ENCODE results near the gene SERPINB8. TPM values are rescaled to one million over a fixed set of nuclear protein-coding genes. Genes with fewer than 3 reads are reported as not detected.

Gene SERPINB8
- total and polyA plus RNA-seq, 9 of the 15 experiments (the other 6 are each of a cell fraction or from before 2014, with no cell fraction given) = 0.05 to 0.19 (median 0.09) TPM

- no peak for TF ChIP-seq FOXK1 (CRISPR knock-in tag; IDR thresholded peaks at IDR 0.05; ENCODE audit: borderline replicate concordance)
Measured at GRCh38 chr18:63997606-63998005, 27.7 kb downstream of the SERPINB8 start (continued).

DNA sequence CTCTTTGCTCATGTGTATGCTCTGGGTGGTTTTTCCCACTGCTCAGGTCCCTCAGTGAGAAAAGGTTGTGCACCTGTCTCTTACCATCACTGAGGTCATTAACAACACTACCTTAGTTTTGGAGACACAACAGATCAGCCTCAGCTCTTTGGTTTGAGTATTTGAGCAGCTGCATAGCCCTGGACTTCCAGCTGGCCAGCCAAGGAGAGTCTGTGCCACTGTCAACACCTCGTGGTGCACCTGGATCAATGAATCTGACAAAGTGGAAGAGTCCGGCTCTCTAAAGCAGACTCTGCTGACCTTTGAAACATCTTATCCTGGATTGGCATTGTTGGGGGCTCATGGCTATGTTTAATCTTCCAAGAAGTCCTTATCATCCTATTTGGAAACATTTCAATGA is 30.0 kb downstream of the SERPINB8 start:
- H3K4me3 ChIP-seq = no peak overlapping the region
- intact Hi-C loops (cut with micrococcal nuclease) = no loop called here
- H3K27me3 ChIP-seq (ENCODE audit: control insufficient read depth in 2 of 2, insufficient read depth in 2 of 2, low read length in 2 of 2) = no peaks in the 10 kb centered on the region
- FAIRE-seq (no peak), ATAC-seq (no peak), DNase-seq (ENCODE audit: extremely low read depth in 1 of 4, low spot score in 3 of 4) (no peak)
- H3K4me2 ChIP-seq (ENCODE audit: insufficient read depth, low read length) = no peak overlapping the region
- no peak overlapping the region for H2AFZ ChIP-seq (ENCODE audit: low read depth, low read length)
- 4% methylated on average over 2 of the region's 2 CpGs for WGBS (ENCODE audit: insufficient coverage, low coverage, missing lambda C conversion rate)
- H3K9me1 ChIP-seq (ENCODE audit: control insufficient read depth, insufficient read depth, low read length) = no peaks in the 10 kb centered on the region
- no peaks in the 10 kb centered on the region for H3K79me2 ChIP-seq (ENCODE audit: control insufficient read depth, insufficient read depth, low read length)
- H3K36me3 ChIP-seq (ENCODE audit: control insufficient read depth, insufficient read depth, low read length) = no peaks in the 10 kb centered on the region
- no peaks in the 10 kb centered on the region for H3K9me3 ChIP-seq (replicated peaks; ENCODE audit: control insufficient read depth, insufficient read depth, low read depth, low read length)
- no peak overlapping the region for H3K27ac ChIP-seq (ENCODE audit: extremely low read depth, low read depth, low read length)
- ChIA-PET CTCF (ENCODE audit: low intra/inter-chr PET ratio) (no interaction called here), POLR2A (no interaction called here)
- BruUV-seq (replicated peaks) = no TSS peak
- H3K9ac ChIP-seq (ENCODE audit: insufficient read depth in 1 of 2, low read depth in 2 of 2, low read length in 2 of 2) = no peak overlapping the region
- in situ Hi-C loops (cut with MboI) = loop anchor here (25.0 kb wide), 1 partner anchor 488 kb away; no protein-coding TSS in a partner anchor
- no peaks in the 10 kb centered on the region for H3K4me1 ChIP-seq (replicated peaks in 1 of 2; ENCODE audit: control insufficient read depth in 2 of 2, insufficient read depth in 2 of 2, low read length in 2 of 2)
- H4K20me1 ChIP-seq (replicated peaks; ENCODE audit: control insufficient read depth, insufficient read depth, low read length) = no peaks in the 10 kb centered on the region
- TF ChIP-seq CTCF (IDR thresholded peaks at IDR 0.05 in 2 of 3, conservative IDR thresholded peaks at IDR 0.05 in 1 of 3; ENCODE audit: insufficient read depth in 2 of 3, low read depth in 1 of 3, low read length in 3 of 3) (no peak), TOE1 (IDR thresholded peaks at IDR 0.05; ENCODE audit: borderline replicate concordance) (no peak), TOE1 (CRISPR knock-in tag; IDR thresholded peaks at IDR 0.05; ENCODE audit: borderline replicate concordance, low read depth) (no peak), RAD51 (IDR thresholded peaks at IDR 0.05; ENCODE audit: borderline replicate concordance, low read depth) (no peak), SMARCB1 (IDR thresholded peaks at IDR 0.05; ENCODE audit: insufficient read length, low read depth) (no peak), HSF4 (CRISPR knock-in tag; IDR thresholded peaks at IDR 0.05; ENCODE audit: borderline replicate concordance) (no peak), PHF8 (IDR thresholded peaks at IDR 0.05; ENCODE audit: borderline replicate concordance, low read length) (no peak), FIP1L1 (IDR thresholded peaks at IDR 0.05; ENCODE audit: low read depth, low read length, poor library complexity, severe bottlenecking) (no peak), ETS2 (tag; IDR thresholded peaks at IDR 0.05; ENCODE audit: borderline replicate concordance, poor library complexity, severe bottlenecking) (no peak), CEBPZ (IDR thresholded peaks at IDR 0.05; ENCODE audit: borderline replicate concordance, low read depth, low read length) (no peak), YY1 (IDR thresholded peaks at IDR 0.05; ENCODE audit: borderline replicate concordance in 1 of 3, control insufficient read depth in 1 of 3, extremely low read depth in 1 of 3, insufficient read depth in 3 of 3, insufficient read length in 1 of 3, insufficient replicate concordance in 2 of 3, low read depth in 1 of 3, low read length in 2 of 3) (no peak), E2F3 (CRISPR knock-in tag; IDR thresholded peaks at IDR 0.05) (no peak), ZNF644 (tag; IDR thresholded peaks at IDR 0.05; ENCODE audit: low read depth) (no peak)
